Endothelial cell of umbilical vein (primary cell): ENCODE measurements around the gene PLAC1. TPM values are rescaled to one million over a fixed set of nuclear protein-coding genes. Genes with fewer than 3 reads are reported as not detected.

Experiments used
- BruUV-seq: library from RNA; stranded (reverse); fragments of 400-500 nt; replicated peaks from 2 replicates; lab custom pipeline; 2021; lab: Mats Ljungman, UMichigan
- CTCF ChIA-PET: fragments of 300-600, 350-600 bp; sonication (Branson Sonifier 250); formaldehyde crosslinking; loops from one replicate; lab custom pipeline; 2021; ENCODE audit warnings: antibody characterized with exemption, inconsistent platforms; lab: Charles Lee
- POLR2A ChIA-PET: fragments of 300-600, 350-600 bp; sonication (Branson Sonifier 250); formaldehyde crosslinking; loops from one replicate; lab custom pipeline; 2021; ENCODE audit warnings: antibody characterized with exemption, inconsistent platforms; lab: Charles Lee
- DNase-seq: peaks from one replicate; pipeline ENCODE4 v3.0.0-alpha.2; 2011; ENCODE audit warnings: low read depth, low spot score
- FAIRE-seq: peaks from 2 replicates; lab custom pipeline; 2011; peaks lifted over from hg19 to GRCh38; lab: Jason Lieb, UNC
- H2AFZ ChIP-seq: 2 replicates; pipeline ENCODE4 v1.6.0; 2012; ENCODE audit warnings: low read depth, low read length, control low read depth, inconsistent platforms
- H3K27ac ChIP-seq: 2 replicates; pipeline ENCODE4 v1.5.1; 2011; ENCODE audit warnings: low read depth, mild to moderate bottlenecking, control low read depth, low read length, moderate library complexity; ENCODE audit not compliant: insufficient read depth
- H3K27me3 ChIP-seq, 2 experiments: 2 replicates each; pipeline versions ENCODE4 v1.6.0 to v1.6.1; 2011; ENCODE audit warnings: low read length in 2 of 2, mixed read lengths in 1 of 2; ENCODE audit not compliant: control insufficient read depth in 2 of 2, insufficient read depth in 2 of 2
- H3K36me3 ChIP-seq, 2 experiments: 2 replicates in 1 of 2; 3 replicates in 1 of 2; pipeline ENCODE4 v1.5.1; 2011; ENCODE audit warnings: low read length in 2 of 2, mild to moderate bottlenecking in 1 of 2, moderate library complexity in 1 of 2; ENCODE audit not compliant: control insufficient read depth in 2 of 2, insufficient read depth in 2 of 2; ENCODE audit errors: extremely low read depth in 1 of 2
- H3K4me1 ChIP-seq: 3 replicates; pipeline ENCODE4 v1.5.1; 2011; ENCODE audit warnings: mild to moderate bottlenecking, low read length; ENCODE audit not compliant: control insufficient read depth, insufficient read depth; ENCODE audit errors: extremely low read depth
- H3K4me2 ChIP-seq: 2 replicates; pipeline ENCODE4 v1.6.1; 2011; ENCODE audit warnings: low read length, control low read depth, mixed read lengths; ENCODE audit not compliant: insufficient read depth
- H3K4me3 ChIP-seq, 3 experiments: fragments of 200-600 bp in 1 of 3; sonication (generic), shearing (Covaris generic) in 1 of 3; replicated peaks in 1 of 3; 2 replicates each; pipeline ENCODE4 v1.5.1; 2011 to 2016; ENCODE audit warnings: control low read depth in 3 of 3, low read length in 3 of 3, mild to moderate bottlenecking in 2 of 3, inconsistent platforms in 1 of 3, low read depth in 1 of 3, moderate library complexity in 1 of 3; ENCODE audit not compliant: insufficient read depth in 1 of 3
- H3K79me2 ChIP-seq: 2 replicates; pipeline ENCODE4 v1.6.0; 2012; ENCODE audit warnings: low read length, inconsistent platforms; ENCODE audit not compliant: control insufficient read depth, insufficient read depth
- H3K9ac ChIP-seq: replicated peaks from 2 replicates; pipeline ENCODE3; 2011; ENCODE audit warnings: low read length, control low read depth; ENCODE audit not compliant: insufficient read depth; ENCODE audit errors: extremely low read depth
- H3K9me1 ChIP-seq: replicated peaks from 3 replicates; pipeline ENCODE4 v1.6.0; 2011; ENCODE audit warnings: mild to moderate bottlenecking, low read length; ENCODE audit not compliant: control insufficient read depth, insufficient read depth; ENCODE audit errors: extremely low read depth
- H3K9me3 ChIP-seq: replicated peaks from 2 replicates; pipeline ENCODE4 v1.5.1; 2012; ENCODE audit warnings: low read length, inconsistent platforms; ENCODE audit not compliant: control insufficient read depth, insufficient read depth
- H4K20me1 ChIP-seq: replicated peaks from 2 replicates; pipeline ENCODE3; 2011; ENCODE audit warnings: mild to moderate bottlenecking, low read length; ENCODE audit not compliant: control insufficient read depth, insufficient read depth; ENCODE audit errors: extremely low read depth
- CTCF ChIP-seq, 2 donors: IDR thresholded peaks; 1 replicate in 1 of 2; 2 replicates in 1 of 2; pipeline ENCODE4 v1.5.1; 2011; ENCODE audit warnings: low read length in 2 of 2, mild to moderate bottlenecking in 2 of 2, moderate library complexity in 2 of 2, control low read depth in 1 of 2, inconsistent platforms in 1 of 2, low read depth in 1 of 2; ENCODE audit not compliant: insufficient read depth in 1 of 2; ENCODE audit errors: extremely low read depth in 1 of 2
- EZH2 ChIP-seq: IDR thresholded peaks from 2 replicates; pipeline ENCODE4 v1.6.1; 2012; ENCODE audit warnings: borderline replicate concordance, low read depth, mild to moderate bottlenecking, moderate library complexity, low read length, inconsistent platforms; ENCODE audit not compliant: severe bottlenecking
- FOS ChIP-seq: IDR thresholded peaks from 2 replicates; pipeline ENCODE4 v1.6.1; 2011; ENCODE audit warnings: mild to moderate bottlenecking, low read length, moderate library complexity, borderline replicate concordance; ENCODE audit not compliant: insufficient read depth
- GATA2 ChIP-seq: IDR thresholded peaks from 2 replicates; pipeline ENCODE4 v1.7.0; 2011; ENCODE audit warnings: low read depth, mild to moderate bottlenecking, moderate library complexity, mixed read lengths, low read length; ENCODE audit not compliant: insufficient read length, insufficient read depth
- dilution Hi-C: fragments of 300-500 bp; cut with MboI; formaldehyde crosslinking; loops from one replicate; pipeline ENCODE4 v1.15.0; 2019; ENCODE audit warnings: low sequenced_read_pairs; ENCODE audit not compliant: extremely low pct_ligation_motif_present
- intact Hi-C: fragments of 100-400 bp; cut with micrococcal nuclease; formaldehyde crosslinking; loops from one replicate; pipeline ENCODE4 v1.10.0; 2022
- polyA plus RNA-seq, 4 experiments: library from polyadenylated mRNA; depleted of rRNA in 3 of 4; stranded (reverse) in 3 of 4; unstranded in 1 of 4; fragments of >200 nt; gene quantifications; 2 replicates each; pipeline versions ENCODE4 v1.2.1 to v1.2.3, GENCODE V29; 2011 to 2012; ENCODE audit warnings: missing spikeins in 1 of 4
- total RNA-seq: library from RNA; stranded (reverse); gene quantifications from 2 replicates; pipeline ENCODE4 v1.2.3, GENCODE V29; 2021

PLAC1 gene
- total and polyA plus RNA-seq, 2 donors (not counting 3 experiments of a cell fraction or from before 2014, with no cell fraction given) = 0.58 to 2.4 TPM

GRCh38 chrX:134625315-134625718 is 33.0 kb downstream of the PLAC1 start:
- no peaks in the 10 kb centered on the region for H3K79me2 ChIP-seq
- H3K27me3 ChIP-seq = no peaks in the 10 kb centered on the region
- peak overlapping the region; percentile 27 for H2AFZ ChIP-seq
- H3K27ac ChIP-seq = no peak overlapping the region
- TF ChIP-seq CTCF (IDR thresholded peaks at IDR 0.05; ENCODE audit: extremely low read depth in 1 of 2, insufficient read depth in 1 of 2, low read depth in 1 of 2, low read length in 2 of 2) (no peak), FOS (no peak)
- no TSS peak for BruUV-seq
- peak; percentile 84 for FAIRE-seq
- H4K20me1 ChIP-seq = no peaks in the 10 kb centered on the region
- H3K9me1 ChIP-seq = no peaks in the 10 kb centered on the region
- H3K9ac ChIP-seq = no peak overlapping the region
- no peaks in the 10 kb centered on the region for H3K9me3 ChIP-seq
- peak overlapping the region; percentile 35 for H3K4me2 ChIP-seq
- dilution Hi-C loops (no loop called here), intact Hi-C loops (no loop called here)
- peaks cover 45% of the 10 kb centered on the region for H3K4me1 ChIP-seq
- POLR2A ChIA-PET = no interaction called here
- DNase-seq = peak; percentile 26
- CTCF ChIA-PET = no interaction called here
- H3K4me3 ChIP-seq = no peak overlapping the region
- H3K36me3 ChIP-seq = no peaks in the 10 kb centered on the region

- TF ChIP-seq GATA2 (peak; percentile 3), EZH2 (no peak)
- dilution Hi-C loops = no loop called here
- intact Hi-C loops = no loop called here
- H3K79me2 ChIP-seq = no peaks in the 10 kb centered on the region
- peak overlapping the region; percentile 17 for H3K9ac ChIP-seq
- no TSS peak for BruUV-seq
- ChIA-PET CTCF (interaction anchor here (1.0 to 3.6 kb wide), 3 partner anchors 19 to 140 kb away, joined by 3 to 19 read pairs (median 9); no protein-coding TSS in a partner anchor), POLR2A (no interaction called here)
- peak overlapping the region; percentile 37 for H3K4me2 ChIP-seq
- no peak for DNase-seq
- H3K9me1 ChIP-seq = no peaks in the 10 kb centered on the region
- no peak overlapping the region for H2AFZ ChIP-seq
- no peaks in the 10 kb centered on the region for H3K27me3 ChIP-seq
- H3K36me3 ChIP-seq = no peaks in the 10 kb centered on the region
- FAIRE-seq = peak; percentile 43
- H4K20me1 ChIP-seq = no peaks in the 10 kb centered on the region
- H3K4me1 ChIP-seq = peaks cover 49% of the 10 kb centered on the region
- no peaks in the 10 kb centered on the region for H3K9me3 ChIP-seq
- H3K4me3 ChIP-seq = no peak overlapping the region
- peak overlapping the region; percentile 94 for H3K27ac ChIP-seq
Measured at GRCh38 chrX:134624046-134624430, 34.2 kb downstream of the PLAC1 start.
